Neutrophil (primary cell): ENCODE measurements around the gene ALS2.
"Not testable (repeated sequence)": the region's sequence is repeated elsewhere in the genome, so short reads cannot be mapped to it uniquely, and the experiment has no call there.

Experiments used
- H3K27ac ChIP-seq: fragments of 200-600 bp; sonication (generic); 2 replicates; pipeline ENCODE4 v1.5.1; 2016; ENCODE audit warnings: mild to moderate bottlenecking, moderate library complexity
- H3K27me3 ChIP-seq: fragments of 200-600 bp; sonication (generic); 2 replicates; pipeline ENCODE4 v1.6.0; 2016; ENCODE audit warnings: mild to moderate bottlenecking
- H3K36me3 ChIP-seq: fragments of 200-600 bp; sonication (generic); 2 replicates; pipeline ENCODE4 v1.5.1; 2017
- H3K4me1 ChIP-seq, 2 experiments: fragments of 200-600 bp in 1 of 2; sonication (generic) in 1 of 2; 1 replicate in 1 of 2; 2 replicates in 1 of 2; pipeline versions ENCODE4 v1.5.1 to v1.6.1; 2013 to 2016; ENCODE audit warnings: low read depth in 1 of 2, low read length in 1 of 2, mild to moderate bottlenecking in 1 of 2, moderate library complexity in 1 of 2; ENCODE audit not compliant: control insufficient read depth in 1 of 2, insufficient read depth in 1 of 2
- H3K4me3 ChIP-seq, 2 experiments: fragments of 200-600 bp in 1 of 2; sonication (generic) in 1 of 2; 1 replicate in 1 of 2; 2 replicates in 1 of 2; pipeline ENCODE4 v1.5.1; 2013 to 2016; ENCODE audit warnings: low read depth in 1 of 2, low read length in 1 of 2, mild to moderate bottlenecking in 1 of 2, moderate library complexity in 1 of 2
- H3K9me3 ChIP-seq: fragments of 200-600 bp; sonication (generic); 2 replicates; pipeline ENCODE4 v1.5.1; 2016
- TF ChIP-seq, protein P1 (sequence below): fragments of 200-600 bp; sonication (generic); IDR thresholded peaks from 2 replicates; pipeline ENCODE4 v1.5.1; 2016; ENCODE audit warnings: antibody characterized with exemption

ALS2 gene

GRCh38 chr2:201808027-201808426 is 27.3 kb upstream of the ALS2 start:
- Histone ChIP-seq H3K27ac (no peak overlapping the region), H3K9me3 (no peaks in the 10 kb centered on the region), H3K4me1 (no peaks in the 10 kb centered on the region), H3K27me3 (no peaks in the 10 kb centered on the region), H3K36me3 (no peaks in the 10 kb centered on the region), H3K4me3 (no peak overlapping the region)
- TF ChIP-seq, protein P1, sequence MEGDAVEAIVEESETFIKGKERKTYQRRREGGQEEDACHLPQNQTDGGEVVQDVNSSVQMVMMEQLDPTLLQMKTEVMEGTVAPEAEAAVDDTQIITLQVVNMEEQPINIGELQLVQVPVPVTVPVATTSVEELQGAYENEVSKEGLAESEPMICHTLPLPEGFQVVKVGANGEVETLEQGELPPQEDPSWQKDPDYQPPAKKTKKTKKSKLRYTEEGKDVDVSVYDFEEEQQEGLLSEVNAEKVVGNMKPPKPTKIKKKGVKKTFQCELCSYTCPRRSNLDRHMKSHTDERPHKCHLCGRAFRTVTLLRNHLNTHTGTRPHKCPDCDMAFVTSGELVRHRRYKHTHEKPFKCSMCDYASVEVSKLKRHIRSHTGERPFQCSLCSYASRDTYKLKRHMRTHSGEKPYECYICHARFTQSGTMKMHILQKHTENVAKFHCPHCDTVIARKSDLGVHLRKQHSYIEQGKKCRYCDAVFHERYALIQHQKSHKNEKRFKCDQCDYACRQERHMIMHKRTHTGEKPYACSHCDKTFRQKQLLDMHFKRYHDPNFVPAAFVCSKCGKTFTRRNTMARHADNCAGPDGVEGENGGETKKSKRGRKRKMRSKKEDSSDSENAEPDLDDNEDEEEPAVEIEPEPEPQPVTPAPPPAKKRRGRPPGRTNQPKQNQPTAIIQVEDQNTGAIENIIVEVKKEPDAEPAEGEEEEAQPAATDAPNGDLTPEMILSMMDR, result no peak

GRCh38 chr2:201807452-201807999 is 26.8 kb upstream of the ALS2 start:
- Histone ChIP-seq H3K4me1 (no peaks in the 10 kb centered on the region), H3K36me3 (no peaks in the 10 kb centered on the region), H3K27me3 (no peaks in the 10 kb centered on the region), H3K27ac (no peak overlapping the region), H3K9me3 (no peaks in the 10 kb centered on the region), H3K4me3 (no peak overlapping the region)
- TF ChIP-seq, protein P1, result no peak

GRCh38 chr2:201806442-201807170 is 25.9 kb upstream of the ALS2 start, which contains the start of gene CDK15:
TSS of gene CDK15 (plus strand) at chr2:201806537. CDS start at chr2:201806665, 128 bp downstream.
- Histone ChIP-seq H3K4me3 (no peak within 1 kb of the TSS), H3K36me3 (no peaks in the 10 kb centered on the region), H3K4me1 (no peaks in the 10 kb centered on the region), H3K27me3 (no peaks in the 10 kb centered on the region), H3K27ac (no peak within 1 kb of the TSS), H3K9me3 (no peaks in the 10 kb centered on the region)
- TF ChIP-seq, protein P1, result no peak

DNA sequence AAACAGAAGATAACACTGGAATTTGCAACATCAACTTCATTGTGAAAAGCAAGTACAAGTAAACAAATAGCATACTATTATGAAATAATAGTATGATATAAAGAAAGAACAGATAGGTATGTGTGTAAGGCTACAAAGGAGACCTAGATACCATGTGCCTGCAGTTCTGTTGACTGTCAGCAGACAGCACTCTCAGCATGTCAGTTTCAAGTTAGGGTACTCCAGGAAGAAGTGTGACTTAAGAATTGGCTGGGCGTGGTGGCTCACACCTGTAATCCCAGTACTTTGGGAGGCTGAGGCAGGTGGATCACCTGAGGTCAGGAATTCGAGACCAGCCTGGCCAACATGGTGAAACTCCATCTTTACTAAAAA is 18.2 kb upstream of the ALS2 start:
- H3K4me3 ChIP-seq, H3K27ac ChIP-seq, H3K27me3 ChIP-seq, H3K9me3 ChIP-seq, H3K4me1 ChIP-seq, H3K36me3 ChIP-seq: not testable (repeated sequence)

GRCh38 chr2:201798252-201798913 is 17.6 kb upstream of the ALS2 start:
- no peaks in the 10 kb centered on the region for H3K36me3 ChIP-seq
- no peaks in the 10 kb centered on the region for H3K9me3 ChIP-seq
- TF ChIP-seq, protein P1, result no peak
- no peaks in the 10 kb centered on the region for H3K4me1 ChIP-seq
- no peaks in the 10 kb centered on the region for H3K27me3 ChIP-seq
- no peak overlapping the region for H3K27ac ChIP-seq
- H3K4me3 ChIP-seq, result no peak overlapping the region
